Naive thymus-derived CD4-positive, alpha-beta T cell (primary cell): ENCODE data around the gene MICAL3. TPM values are rescaled to one million over a fixed set of nuclear protein-coding genes. Genes with fewer than 3 reads are reported as not detected.
A peak's percentile ranks its signal among the peaks of the same experiment; 100 is the strongest.

Experiments used
- ATAC-seq: fragments of 150-1000 bp; cut with Tn5 transposase; 2 replicates; pipeline ENCODE4 v1.10.0; 2021; ENCODE audit warnings: mild to moderate bottlenecking, moderate library complexity
- CTCF ChIA-PET: fragments of 350-600 bp; sonication (Branson Sonifier 250); formaldehyde crosslinking; loops from one replicate; lab custom pipeline; 2021; ENCODE audit warnings: antibody characterized with exemption; lab: Charles Lee
- POLR2A ChIA-PET: fragments of 350-600 bp; sonication (Branson Sonifier 250); formaldehyde crosslinking; loops from one replicate; lab custom pipeline; 2021; ENCODE audit warnings: antibody characterized with exemption, inconsistent platforms; lab: Charles Lee
- DNase-seq, 9 donors: peaks; one replicate each; pipeline versions ENCODE4 v3.0.0 to v3.0.0-alpha.2; 2020 to 2022; ENCODE audit warnings: mixed read lengths in 1 of 9
- H3K27ac ChIP-seq: one replicate; pipeline ENCODE4 v1.7.0; 2013; ENCODE audit warnings: mild to moderate bottlenecking, low read depth, low read length, moderate library complexity
- H3K27me3 ChIP-seq, 2 donors: one replicate each; pipeline ENCODE4 v1.7.0; 2013; ENCODE audit warnings: low read length in 2 of 2, mild to moderate bottlenecking in 2 of 2, moderate library complexity in 2 of 2; ENCODE audit not compliant: control insufficient read depth in 2 of 2, insufficient read depth in 2 of 2
- H3K36me3 ChIP-seq, 3 experiments: 1 replicate in 2 of 3; 2 replicates in 1 of 3; pipeline ENCODE4 v1.7.0; 2013; ENCODE audit warnings: low read length in 3 of 3, mild to moderate bottlenecking in 3 of 3, moderate library complexity in 1 of 3; ENCODE audit not compliant: insufficient read depth in 3 of 3, control insufficient read depth in 2 of 3
- H3K4me1 ChIP-seq, 2 donors: one replicate each; pipeline ENCODE4 v1.7.0; 2013; ENCODE audit warnings: low read length in 2 of 2, mild to moderate bottlenecking in 2 of 2, moderate library complexity in 1 of 2; ENCODE audit not compliant: control insufficient read depth in 2 of 2, insufficient read depth in 2 of 2
- H3K4me3 ChIP-seq: 2 replicates; pipeline ENCODE4 v1.7.0; 2013; ENCODE audit warnings: mild to moderate bottlenecking, low read length
- H3K9me3 ChIP-seq, 3 experiments: 1 replicate in 2 of 3; 2 replicates in 1 of 3; pipeline ENCODE4 v1.7.0; 2013; ENCODE audit warnings: low read length in 3 of 3; ENCODE audit not compliant: control insufficient read depth in 2 of 3
- H3K27ac Mint-ChIP-seq, 9 donors: one replicate each; pipeline ENCODE4 v1.8.0; 2020 to 2022; ENCODE audit warnings: mixed read lengths in 9 of 9, mild to moderate bottlenecking in 8 of 9, moderate library complexity in 5 of 9, inconsistent platforms in 2 of 9
- H3K27me3 Mint-ChIP-seq, 5 donors: one replicate each; pipeline ENCODE4 v1.8.0; 2021 to 2022; ENCODE audit warnings: mixed read lengths in 5 of 5, mild to moderate bottlenecking in 1 of 5
- H3K36me3 Mint-ChIP-seq, 5 donors: one replicate each; pipeline ENCODE4 v1.8.0; 2020 to 2022; ENCODE audit warnings: mixed read lengths in 5 of 5, mild to moderate bottlenecking in 3 of 5, inconsistent platforms in 1 of 5
- H3K4me1 Mint-ChIP-seq, 7 donors: one replicate each; pipeline ENCODE4 v1.8.0; 2020 to 2022; ENCODE audit warnings: mixed read lengths in 7 of 7, mild to moderate bottlenecking in 3 of 7, inconsistent platforms in 1 of 7
- H3K4me3 Mint-ChIP-seq, 10 donors: one replicate each; pipeline ENCODE4 v1.8.0; 2020 to 2022; ENCODE audit warnings: mild to moderate bottlenecking in 10 of 10, mixed read lengths in 10 of 10, moderate library complexity in 6 of 10, inconsistent platforms in 2 of 10
- H3K9me3 Mint-ChIP-seq, 11 donors: one replicate each; pipeline ENCODE4 v1.8.0; 2020 to 2022; ENCODE audit warnings: mixed read lengths in 11 of 11, mild to moderate bottlenecking in 4 of 11, inconsistent platforms in 1 of 11, moderate library complexity in 1 of 11
- intact Hi-C, 2 donors: fragments of 100-400 bp; cut with micrococcal nuclease; formaldehyde crosslinking; loops; one replicate each; pipeline ENCODE4 v1.15.1; 2023
- polyA plus RNA-seq, 2 donors: library from polyadenylated mRNA; unstranded; fragments of 300-500 nt; fragmentation: Illumina TruSeq; gene quantifications; one replicate each; pipeline ENCODE4 v1.2.3, GENCODE V29; 2021
- total RNA-seq, 6 experiments: library from RNA in 5 of 6; stranded (reverse) in 5 of 6; gene quantifications; 1 replicate in 5 of 6; 2 replicates in 1 of 6; pipeline ENCODE4 v1.2.3 and lab custom pipeline; 2021 to 2026

The MICAL3 gene
- total and polyA plus RNA-seq, 7 experiments from 2014 or later, result 0.28 to 43.9 (median 11.4) TPM

DNA sequence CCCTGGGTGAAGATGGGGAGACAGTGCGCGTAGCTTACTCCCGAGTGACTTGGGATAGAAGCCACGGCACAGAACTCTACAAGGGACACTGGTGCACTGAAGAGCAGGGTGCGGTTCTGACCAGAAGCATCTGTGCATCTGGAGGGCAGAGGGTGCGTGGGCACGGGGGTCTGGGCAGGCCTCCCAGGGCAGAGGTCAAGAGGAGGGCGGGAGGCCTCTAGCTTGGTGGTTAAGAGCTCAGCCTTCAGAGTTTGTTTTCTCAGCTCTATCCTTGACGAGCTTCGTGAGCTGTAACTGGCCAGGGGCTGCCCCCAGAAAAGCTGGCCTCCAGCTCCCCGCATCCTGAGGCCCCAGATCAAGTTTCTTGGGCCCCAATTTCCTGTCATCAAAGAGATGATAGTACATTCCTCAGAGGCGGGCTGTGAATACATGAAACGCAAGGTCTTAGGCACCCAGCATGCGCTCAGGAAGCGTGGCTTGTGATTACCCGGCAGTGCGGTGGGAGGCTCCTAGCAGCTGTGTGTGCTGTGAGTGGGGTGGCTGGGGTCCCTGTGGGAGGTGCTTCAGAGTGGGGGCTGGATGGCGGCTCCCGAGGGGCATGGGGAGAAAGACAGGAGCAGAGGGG lies 244.1 kb downstream of the MICAL3 start:
- Histone ChIP-seq H3K4me3 (no peak overlapping the region), H3K4me1 (peaks cover 55 to 56% of the 10 kb centered on the region in 2 donors), H3K36me3 (no peaks in the 10 kb centered on the region), H3K9me3 (no peaks in the 10 kb centered on the region), H3K27ac (no peak overlapping the region), H3K27me3 (no peaks in the 10 kb centered on the region)
- ATAC-seq (no peak), DNase-seq (no peak)
- ChIA-PET CTCF (interaction anchor here (0.7 to 1.2 kb wide), 2 partner anchors 8 to 296 kb away, joined by 3 read pairs; no protein-coding TSS in a partner anchor), POLR2A (interaction anchor here (1.2 to 2.5 kb wide), 2 partner anchors 11 to 25 kb away, joined by 3 to 9 read pairs; no protein-coding TSS in a partner anchor)
- Mint-ChIP-seq H3K4me3 (peak overlapping the region in 9 of 10 donors; percentile 32 to 97 (median 95)), H3K36me3 (peaks cover 0 to 14% (median 3%) of the 10 kb centered on the region in 5 donors), H3K27ac (peak overlapping the region; percentile 18 to 89 (median 49)), H3K4me1 (peaks cover 32 to 67% (median 58%) of the 10 kb centered on the region in 7 donors), H3K27me3 (no peaks in the 10 kb centered on the region), H3K9me3 (peaks cover 0 to 2% (median 0%) of the 10 kb centered on the region in 11 donors)
- intact Hi-C loops, result no loop called here

DNA sequence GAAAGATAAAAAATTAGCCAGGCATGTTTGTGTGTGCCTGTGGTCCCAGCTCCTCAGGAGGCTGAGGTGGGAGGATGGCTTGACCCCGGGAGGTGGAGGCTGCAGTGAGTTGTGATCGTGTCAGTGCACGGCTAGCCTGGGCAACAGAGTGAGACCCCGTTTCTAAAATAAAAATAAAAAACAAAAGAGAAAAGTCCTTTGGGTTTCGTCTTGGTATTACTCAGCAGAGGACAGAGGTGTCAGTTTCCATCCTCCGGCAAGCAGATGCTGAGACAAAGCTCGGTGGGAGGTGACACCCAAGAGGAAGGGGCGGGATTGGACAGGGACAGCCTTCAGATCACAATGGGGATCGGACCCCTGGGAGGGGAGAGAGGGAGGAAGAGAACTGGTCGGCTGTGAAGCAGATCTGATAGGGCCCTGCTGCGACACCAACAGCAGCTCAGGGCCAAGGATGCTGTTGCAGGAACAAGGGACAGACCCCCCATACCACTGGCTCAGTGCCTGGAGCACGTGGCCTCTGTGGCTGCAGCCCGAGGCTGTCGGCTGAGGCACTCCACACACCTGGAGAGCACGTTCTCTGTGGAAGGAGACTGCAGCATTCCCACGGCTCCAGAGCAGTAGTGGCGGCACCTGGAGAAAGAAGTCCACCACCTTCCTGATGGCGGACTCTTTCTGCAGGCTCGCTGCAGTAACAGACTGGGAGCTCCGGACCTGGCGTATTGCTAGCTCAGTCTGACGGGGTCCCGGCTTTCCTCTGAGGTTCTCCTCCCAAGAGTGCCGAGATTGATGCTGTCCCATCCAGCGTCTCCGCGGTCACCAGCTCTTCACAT lies 244.9 kb downstream of the MICAL3 start:
- no peak overlapping the region for H3K27ac ChIP-seq
- ChIA-PET POLR2A (interaction anchor here (1.2 to 2.5 kb wide), 3 partner anchors 10 to 25 kb away, joined by 3 to 9 read pairs (median 3); no protein-coding TSS in a partner anchor), CTCF (interaction anchor here (0.6 to 1.2 kb wide), 4 partner anchors 8 to 297 kb away, joined by 3 read pairs; no protein-coding TSS in a partner anchor)
- H3K4me1 Mint-ChIP-seq, result peaks cover 36 to 74% (median 65%) of the 10 kb centered on the region in 7 donors
- no peaks in the 10 kb centered on the region for H3K27me3 ChIP-seq
- H3K4me1 ChIP-seq, result peaks cover 63% of the 10 kb centered on the region in 2 donors
- no peak for ATAC-seq
- peaks cover 0 to 14% (median 3%) of the 10 kb centered on the region in 5 donors for H3K36me3 Mint-ChIP-seq
- H3K4me3 ChIP-seq, result no peak overlapping the region
- H3K36me3 ChIP-seq, result no peaks in the 10 kb centered on the region
- intact Hi-C loops, result loop anchor here in 1 of 2 donors (5.0 kb wide), 1 partner anchor 622 kb away; the partner anchor contains the start of gene HDHD5
- peak overlapping the region; percentile 58 to 97 (median 94) for H3K4me3 Mint-ChIP-seq
- DNase-seq, result no peak
- no peaks in the 10 kb centered on the region for H3K27me3 Mint-ChIP-seq
- peaks cover 0 to 2% (median 0%) of the 10 kb centered on the region in 11 donors for H3K9me3 Mint-ChIP-seq
- H3K27ac Mint-ChIP-seq, result peak overlapping the region; percentile 28 to 89 (median 70)
- no peaks in the 10 kb centered on the region for H3K9me3 ChIP-seq

DNA sequence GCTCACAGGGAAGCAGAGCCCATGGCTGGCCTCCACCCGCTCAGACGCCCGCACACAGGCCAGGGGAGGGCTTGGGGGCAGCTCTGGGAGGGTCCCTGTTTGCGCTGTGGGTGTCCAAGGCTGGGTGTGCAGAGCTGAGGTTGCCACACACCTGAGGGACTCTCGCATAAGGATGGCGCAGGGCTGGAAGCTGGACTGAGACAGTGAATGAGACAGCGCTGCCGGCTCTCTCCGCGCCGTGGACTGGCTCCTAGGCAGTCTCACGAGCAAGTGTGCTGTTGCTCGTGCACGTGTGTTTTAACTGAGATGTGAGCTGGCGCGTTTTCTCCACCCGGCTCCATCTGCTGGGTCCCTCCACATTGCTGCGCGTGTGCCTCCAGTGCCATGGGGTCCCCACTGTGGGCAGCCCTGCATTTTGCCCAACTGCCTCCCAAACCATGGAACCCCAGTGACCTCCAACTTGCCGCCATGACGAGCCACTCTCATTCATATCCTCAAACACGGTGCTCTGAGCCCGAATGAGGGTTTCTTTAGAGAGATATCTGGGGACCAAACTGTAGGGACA lies 245.9 kb downstream of the MICAL3 start:
- no peak for DNase-seq

DNA sequence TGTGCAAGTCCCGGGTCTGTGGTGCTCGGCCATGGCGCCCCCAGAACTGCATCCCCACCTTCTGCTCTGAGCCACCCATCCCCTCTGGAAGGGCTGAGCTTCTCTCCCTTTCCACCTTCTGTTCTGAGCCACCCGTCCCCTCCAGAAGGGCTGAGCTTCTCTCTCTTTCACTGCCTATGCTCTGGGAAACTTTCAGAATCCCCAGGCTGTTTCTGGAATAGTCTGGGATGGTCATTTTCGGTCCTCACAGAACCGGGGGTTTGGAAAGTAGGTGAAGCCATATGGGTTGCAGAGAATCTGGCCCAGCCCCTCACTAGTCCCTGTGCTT lies 246.7 kb downstream of the MICAL3 start:
- H3K27ac Mint-ChIP-seq, result peak overlapping the region; percentile 89 to 99 (median 96)
- Histone ChIP-seq H3K27me3 (no peaks in the 10 kb centered on the region), H3K9me3 (no peaks in the 10 kb centered on the region), H3K4me3 (peak overlapping the region; percentile 94), H3K27ac (peak overlapping the region; percentile 88), H3K36me3 (no peaks in the 10 kb centered on the region), H3K4me1 (peaks cover 72 to 73% of the 10 kb centered on the region in 2 donors)
- peaks cover 0 to 14% (median 6%) of the 10 kb centered on the region in 5 donors for H3K36me3 Mint-ChIP-seq
- H3K27me3 Mint-ChIP-seq, result peaks cover 0 to 1% (median 0%) of the 10 kb centered on the region in 5 donors
- intact Hi-C loops, result loop anchor here (1.0 to 5.0 kb wide), 6 partner anchors 10 to 620 kb away; partner anchors contain the start of genes PEX26 (in 2 of the 2), ATP6V1E1 (in 1 of the 2), BCL2L13 (in 1 of the 2) and HDHD5 (in 1 of the 2)
- no peak for DNase-seq
- no peak for ATAC-seq
- H3K9me3 Mint-ChIP-seq, result peaks cover 0 to 2% (median 0%) of the 10 kb centered on the region in 11 donors
- ChIA-PET POLR2A (interaction anchor here (1.3 to 1.6 kb wide), 2 partner anchors 11 to 298 kb away, joined by 3 to 5 read pairs; no protein-coding TSS in a partner anchor), CTCF (interaction anchor here (1.1 to 2.2 kb wide), 2 partner anchors 8 to 35 kb away, joined by 6 to 13 read pairs; no protein-coding TSS in a partner anchor)
- H3K4me1 Mint-ChIP-seq, result peaks cover 46 to 81% (median 71%) of the 10 kb centered on the region in 7 donors
- H3K4me3 Mint-ChIP-seq, result peak overlapping the region; percentile 72 to 97 (median 95)

More for the DNA sequence above, 245.9 kb downstream of the MICAL3 start:
- no peak for ATAC-seq
- Mint-ChIP-seq H3K9me3 (peaks cover 0 to 2% (median 0%) of the 10 kb centered on the region in 11 donors), H3K4me3 (peak overlapping the region; percentile 72 to 97 (median 95)), H3K27ac (peak overlapping the region; percentile 70 to 99 (median 96)), H3K27me3 (no peaks in the 10 kb centered on the region), H3K4me1 (peaks cover 38 to 76% (median 65%) of the 10 kb centered on the region in 7 donors), H3K36me3 (peaks cover 0 to 14% (median 3%) of the 10 kb centered on the region in 5 donors)
- ChIA-PET CTCF (interaction anchor here (1.2 kb wide), 1 partner anchor 36 kb away, joined by 3 read pairs; no protein-coding TSS in a partner anchor), POLR2A (interaction anchor here (0.7 to 2.5 kb wide), 4 partner anchors 9 to 808 kb away, joined by 3 to 9 read pairs (median 4); no protein-coding TSS in a partner anchor)
- H3K4me3 ChIP-seq, result peak overlapping the region; percentile 94
- intact Hi-C loops, result loop anchor here in 1 of 2 donors (5.0 kb wide), 1 partner anchor 621 kb away; the partner anchor contains the start of gene HDHD5
- H3K36me3 ChIP-seq, result no peaks in the 10 kb centered on the region
- H3K27me3 ChIP-seq, result no peaks in the 10 kb centered on the region
- H3K9me3 ChIP-seq, result no peaks in the 10 kb centered on the region
- peak overlapping the region; percentile 88 for H3K27ac ChIP-seq
- peaks cover 64 to 65% of the 10 kb centered on the region in 2 donors for H3K4me1 ChIP-seq

DNA sequence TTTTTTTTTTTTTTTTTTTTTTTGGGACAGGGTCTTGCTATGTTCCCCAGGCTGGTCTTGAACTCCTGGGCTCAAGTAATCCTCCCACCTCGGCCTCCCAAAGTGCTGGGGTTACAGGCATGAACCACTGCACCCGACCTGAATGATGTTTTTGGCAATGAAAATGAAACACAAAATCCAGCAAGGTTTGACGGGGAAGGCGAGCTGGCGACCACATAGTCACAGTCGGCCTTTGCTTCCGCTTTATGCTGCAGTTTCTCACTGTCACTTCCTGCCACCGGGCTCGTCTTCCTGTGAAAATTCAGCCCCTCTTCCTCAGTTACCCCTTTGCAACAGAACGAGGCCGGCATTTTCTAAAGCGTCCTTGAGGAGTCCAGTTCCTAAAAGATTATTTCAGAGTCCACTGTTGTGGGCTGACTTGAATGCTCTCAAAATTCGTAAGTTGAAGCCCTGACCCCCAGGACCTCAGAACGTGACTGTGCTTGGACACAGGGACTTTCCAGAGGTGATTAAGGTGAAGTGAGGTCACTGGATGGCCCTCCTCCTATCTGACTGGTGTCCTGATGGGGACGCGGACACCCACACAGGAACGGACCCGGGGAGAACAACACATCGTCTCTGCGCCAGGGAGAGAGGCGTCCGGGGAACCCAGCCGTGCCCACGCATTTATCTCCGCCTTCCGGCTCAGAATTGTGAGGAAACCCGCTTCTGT lies 247.2 kb downstream of the MICAL3 start:
- Histone ChIP-seq H3K4me1 (peaks cover 75 to 78% of the 10 kb centered on the region in 2 donors), H3K27me3 (no peaks in the 10 kb centered on the region), H3K36me3 (no peaks in the 10 kb centered on the region), H3K9me3 (no peaks in the 10 kb centered on the region), H3K4me3 (peak overlapping the region; percentile 94), H3K27ac (peak overlapping the region; percentile 88)
- H3K4me3 Mint-ChIP-seq, result peak overlapping the region; percentile 72 to 97 (median 95)
- H3K27me3 Mint-ChIP-seq, result peaks cover 0 to 4% (median 0%) of the 10 kb centered on the region in 5 donors
- POLR2A ChIA-PET, result interaction anchor here (0.6 to 1.6 kb wide), 7 partner anchors 8 to 623 kb away, joined by 3 to 5 read pairs (median 4); partner anchors contain the start of gene PEX26
- peaks cover 0 to 15% (median 7%) of the 10 kb centered on the region in 5 donors for H3K36me3 Mint-ChIP-seq
- peaks cover 0 to 2% (median 0%) of the 10 kb centered on the region in 11 donors for H3K9me3 Mint-ChIP-seq
- DNase-seq (peak; percentile 43 to 74 (median 68)), ATAC-seq (peak; percentile 54)
- intact Hi-C loops, result loop anchor here (1.0 to 5.0 kb wide), 6 partner anchors 10 to 620 kb away; partner anchors contain the start of genes PEX26 (in 2 of the 2), ATP6V1E1 (in 1 of the 2), BCL2L13 (in 1 of the 2) and HDHD5 (in 1 of the 2)
- CTCF ChIA-PET, result interaction anchor here (0.6 to 2.2 kb wide), 3 partner anchors 9 to 35 kb away, joined by 3 to 13 read pairs (median 6); no protein-coding TSS in a partner anchor
- peak overlapping the region; percentile 89 to 99 (median 96) for H3K27ac Mint-ChIP-seq
- H3K4me1 Mint-ChIP-seq, result peaks cover 49 to 86% (median 73%) of the 10 kb centered on the region in 7 donors
